Stimulated activated naive CD8-positive, alpha-beta T cell treated with anti-CD3 and anti-CD28 coated beads, Interleukin-15, Interleukin-2, amounts not matched to agents 100 U/mL and 50 U/mL, for 24 hours (primary cell): Measurements from ENCODE around the gene FAT2.
"Not testable (repeated sequence)": the region's sequence is repeated elsewhere in the genome, so short reads cannot be mapped to it uniquely, and the experiment has no call there.

Source experiments
- ATAC-seq: fragments of 150-1000 bp; cut with Tn5 transposase; one replicate; pipeline ENCODE4 v1.10.0; 2021
- DNase-seq: peaks from one replicate; pipeline ENCODE4 v3.0.0; 2021

The FAT2 gene

GRCh38 chr5:151611127-151611775 lies 20.1 kb upstream of the FAT2 start:
- no peak for ATAC-seq
- no peak for DNase-seq

GRCh38 chr5:151608522-151608921 lies 17.4 kb upstream of the FAT2 start:
- DNase-seq (no peak), ATAC-seq (no peak)

GRCh38 chr5:151607304-151607703 lies 16.2 kb upstream of the FAT2 start:
- DNase-seq (no peak), ATAC-seq (no peak)

- ATAC-seq (no peak), DNase-seq (no peak)
These were observed 14.4 kb upstream of the FAT2 start for GRCh38 chr5:151605559-151605958.

- no peak for DNase-seq
These were observed 11.7 kb upstream of the FAT2 start for GRCh38 chr5:151602806-151603205.

GRCh38 chr5:151601391-151601790 lies 10.3 kb upstream of the FAT2 start:
- DNase-seq (no peak), ATAC-seq (no peak)

More at GRCh38 chr5:151602806-151603205, 11.7 kb upstream of the FAT2 start:
- no peak for ATAC-seq

GRCh38 chr5:151600069-151600665 lies 9.0 kb upstream of the FAT2 start:
- DNase-seq = no peak
- ATAC-seq = no peak

GRCh38 chr5:151598984-151599383 lies 7.9 kb upstream of the FAT2 start:
- no peak for DNase-seq
- ATAC-seq = no peak

DNA sequence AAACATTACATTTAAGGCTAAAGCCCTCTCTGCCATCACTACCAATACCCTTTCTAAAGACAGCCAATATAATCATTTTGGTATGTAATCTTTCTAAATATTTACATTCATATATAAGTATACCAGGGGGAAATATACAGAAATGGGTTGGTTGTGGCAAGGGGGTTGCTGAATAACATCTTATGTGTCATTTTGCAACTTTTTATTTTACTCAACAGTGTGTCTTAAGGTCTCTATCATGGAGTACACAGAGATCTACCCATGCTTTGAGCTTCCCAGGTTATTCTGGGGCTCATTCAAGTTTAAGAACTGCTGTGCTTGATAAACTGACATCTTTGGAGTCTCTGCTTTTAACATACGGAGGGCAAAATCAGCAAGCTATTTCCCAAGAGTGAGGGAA lies 7.4 kb upstream of the FAT2 start:
- no peak for DNase-seq
- no peak for ATAC-seq

- ATAC-seq (no peak), DNase-seq (no peak)
These were observed 6.6 kb upstream of the FAT2 start for GRCh38 chr5:151597749-151598148.

DNA sequence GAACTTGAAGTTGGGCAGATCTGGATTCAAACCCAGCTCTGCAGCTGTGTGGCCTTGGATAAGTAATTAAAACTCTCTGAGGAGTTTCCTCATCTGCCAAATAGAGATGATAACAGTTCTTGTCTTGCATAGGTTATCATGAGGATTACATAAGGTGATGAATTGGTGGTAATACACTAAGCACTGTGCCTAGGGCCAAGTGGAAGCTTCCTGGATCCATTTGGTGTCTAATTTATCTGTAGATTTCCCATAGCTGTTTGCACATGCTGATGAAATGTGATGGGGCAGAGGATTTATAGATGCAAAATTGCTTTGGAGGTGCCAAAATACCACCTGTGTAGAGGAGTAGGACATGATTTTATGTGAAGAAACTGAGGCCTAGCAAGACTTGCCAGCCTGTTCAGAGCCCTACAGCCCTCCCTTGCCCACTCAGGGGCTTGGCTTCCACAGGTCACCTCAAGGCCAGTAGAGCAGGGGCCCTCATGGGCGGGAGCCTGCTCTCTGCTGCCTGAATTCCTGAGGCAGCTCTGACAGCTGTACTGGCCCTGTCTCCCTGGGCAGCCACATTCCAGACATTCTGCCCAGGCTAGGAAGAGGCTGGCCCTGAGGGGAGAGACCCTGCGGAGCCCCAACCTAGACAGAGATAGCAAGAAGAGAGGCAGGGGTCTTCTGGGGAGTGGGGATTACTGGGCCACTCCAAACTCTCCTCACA lies 5.9 kb upstream of the FAT2 start:
- ATAC-seq = no peak

DNA sequence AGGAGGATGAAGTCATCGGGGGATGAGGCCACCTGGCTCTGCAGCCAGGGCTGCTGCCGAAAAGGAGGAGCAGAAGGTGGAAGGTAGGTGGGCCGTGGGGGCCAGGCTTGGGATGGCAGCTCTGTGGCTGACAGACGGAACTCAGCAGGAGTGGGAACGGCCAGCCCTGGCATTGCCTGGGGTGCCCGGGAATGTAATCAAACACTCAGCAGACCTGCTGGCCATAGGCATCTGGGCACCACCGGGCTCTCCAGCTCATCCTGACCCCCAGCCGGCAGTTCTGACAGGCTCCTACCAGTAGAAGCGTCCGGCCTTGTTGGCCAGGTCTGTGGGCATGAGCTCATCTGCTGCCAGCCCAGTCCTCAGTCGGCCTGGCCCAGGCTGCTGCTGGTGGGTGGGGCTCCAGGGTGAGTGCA lies 4.3 kb upstream of the FAT2 start:
- ATAC-seq (no peak), DNase-seq (no peak)

More for the DNA sequence above, 5.9 kb upstream of the FAT2 start:
- no peak for DNase-seq

GRCh38 chr5:151592855-151593408 lies 1.8 kb upstream of the FAT2 start:
- DNase-seq (no peak), ATAC-seq (no peak)

DNA sequence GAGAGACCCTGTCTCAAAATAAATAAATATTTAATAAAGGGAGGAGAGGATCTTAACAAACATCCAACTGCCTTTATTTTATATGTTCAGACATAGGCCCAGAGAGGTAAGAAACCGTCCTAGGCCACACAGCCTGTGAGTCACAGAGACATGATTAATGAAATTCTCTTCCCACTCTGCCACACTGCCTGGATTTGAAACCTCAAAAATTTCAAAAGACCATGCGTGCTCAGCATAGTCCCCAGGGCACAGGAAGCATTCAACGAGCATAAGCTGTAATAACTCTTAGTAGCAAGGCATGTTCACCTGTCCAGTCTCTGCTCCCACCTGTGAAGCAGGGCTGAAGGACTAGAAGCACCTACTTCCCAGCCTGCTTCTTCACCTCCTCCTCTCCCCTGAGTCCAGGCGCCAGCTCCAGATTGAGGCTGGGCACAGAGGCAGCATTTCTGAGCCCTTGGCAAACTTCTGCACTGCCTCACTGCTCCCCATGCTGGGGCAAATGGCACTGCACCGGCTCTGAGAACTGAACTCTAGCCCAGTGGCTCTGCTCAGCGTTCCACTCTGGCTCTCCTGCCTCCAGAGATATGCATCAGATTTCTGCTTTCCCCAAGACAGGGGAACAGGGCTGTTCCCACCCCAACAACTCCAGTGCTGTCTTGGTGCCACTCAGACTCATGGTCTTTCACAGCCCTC lies 1.1 kb downstream of the FAT2 start:
- ATAC-seq = peak; percentile 61
- DNase-seq = no peak

- ATAC-seq (no peak), DNase-seq (no peak)
These were observed 3.2 kb downstream of the FAT2 start for GRCh38 chr5:151587796-151588555.

- ATAC-seq (no peak), DNase-seq (no peak)
These were observed 5.2 kb downstream of the FAT2 start for GRCh38 chr5:151585970-151586369.

GRCh38 chr5:151585344-151585743 lies 5.8 kb downstream of the FAT2 start:
- not testable (repeated sequence) for DNase-seq, ATAC-seq

GRCh38 chr5:151584057-151584937 lies 6.8 kb downstream of the FAT2 start:
- ATAC-seq (no peak), DNase-seq (no peak)

DNA sequence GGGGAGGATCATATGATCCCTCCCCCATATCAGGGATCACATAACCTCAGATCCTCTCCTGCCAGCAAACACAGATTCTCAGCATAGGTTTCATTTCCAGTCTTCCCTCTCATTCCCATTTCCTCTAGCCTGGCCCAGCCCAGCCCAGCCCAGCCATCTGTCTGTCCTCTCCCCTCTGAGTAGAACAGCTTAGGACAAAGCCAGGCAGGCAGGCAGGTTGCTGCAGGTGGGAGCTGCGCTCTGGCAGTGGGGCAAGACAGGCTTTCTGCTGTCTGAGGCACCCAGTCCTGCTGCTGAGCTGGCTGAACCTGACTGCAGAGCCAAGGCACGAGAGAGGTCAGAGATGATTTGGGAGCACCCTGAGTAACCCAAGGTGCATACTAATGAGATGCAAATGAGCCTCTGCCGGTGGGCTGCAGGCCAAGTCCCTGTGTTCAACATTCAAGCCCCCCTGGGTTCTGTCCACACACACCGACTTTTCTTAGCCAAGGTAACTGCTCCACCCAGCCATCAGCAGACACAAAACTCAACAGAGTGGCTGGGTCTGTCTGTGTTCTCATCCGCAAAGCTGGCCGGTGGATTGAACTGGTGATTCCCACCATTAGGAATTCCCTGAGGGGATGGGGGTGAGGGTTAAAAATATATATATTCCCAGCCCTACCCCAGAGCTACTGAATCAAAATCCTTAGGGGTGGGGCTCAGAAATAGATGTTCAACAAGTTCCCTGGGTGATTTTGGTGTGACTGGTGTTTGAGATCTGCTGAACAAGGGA lies 9.1 kb downstream of the FAT2 start:
- no peak for DNase-seq
- no peak for ATAC-seq

- ATAC-seq (no peak), DNase-seq (no peak)
These were observed 9.8 kb downstream of the FAT2 start for GRCh38 chr5:151581347-151581746.
